Neural cell (in vitro differentiated cells): ENCODE data around the gene APOB.

Source experiments
- RAD21 ChIP-seq: fragments of 450-650 bp; conservative IDR thresholded peaks from 2 replicates; pipeline ENCODE4 v1.6.1; 2014; ENCODE audit warnings: antibody characterized with exemption, mild to moderate bottlenecking, moderate library complexity
- SMC3 ChIP-seq: fragments of 450-650 bp; conservative IDR thresholded peaks from 2 replicates; pipeline ENCODE4 v1.6.1; 2014; ENCODE audit warnings: antibody characterized with exemption, mild to moderate bottlenecking, moderate library complexity; ENCODE audit not compliant: poor library complexity
- TF ChIP-seq, protein P1 (sequence below): fragments of 450-650 bp; IDR thresholded peaks from 2 replicates; pipeline ENCODE4 v1.5.1; 2014; ENCODE audit warnings: antibody characterized with exemption, mild to moderate bottlenecking, moderate library complexity; ENCODE audit not compliant: poor library complexity, severe bottlenecking

DNA sequence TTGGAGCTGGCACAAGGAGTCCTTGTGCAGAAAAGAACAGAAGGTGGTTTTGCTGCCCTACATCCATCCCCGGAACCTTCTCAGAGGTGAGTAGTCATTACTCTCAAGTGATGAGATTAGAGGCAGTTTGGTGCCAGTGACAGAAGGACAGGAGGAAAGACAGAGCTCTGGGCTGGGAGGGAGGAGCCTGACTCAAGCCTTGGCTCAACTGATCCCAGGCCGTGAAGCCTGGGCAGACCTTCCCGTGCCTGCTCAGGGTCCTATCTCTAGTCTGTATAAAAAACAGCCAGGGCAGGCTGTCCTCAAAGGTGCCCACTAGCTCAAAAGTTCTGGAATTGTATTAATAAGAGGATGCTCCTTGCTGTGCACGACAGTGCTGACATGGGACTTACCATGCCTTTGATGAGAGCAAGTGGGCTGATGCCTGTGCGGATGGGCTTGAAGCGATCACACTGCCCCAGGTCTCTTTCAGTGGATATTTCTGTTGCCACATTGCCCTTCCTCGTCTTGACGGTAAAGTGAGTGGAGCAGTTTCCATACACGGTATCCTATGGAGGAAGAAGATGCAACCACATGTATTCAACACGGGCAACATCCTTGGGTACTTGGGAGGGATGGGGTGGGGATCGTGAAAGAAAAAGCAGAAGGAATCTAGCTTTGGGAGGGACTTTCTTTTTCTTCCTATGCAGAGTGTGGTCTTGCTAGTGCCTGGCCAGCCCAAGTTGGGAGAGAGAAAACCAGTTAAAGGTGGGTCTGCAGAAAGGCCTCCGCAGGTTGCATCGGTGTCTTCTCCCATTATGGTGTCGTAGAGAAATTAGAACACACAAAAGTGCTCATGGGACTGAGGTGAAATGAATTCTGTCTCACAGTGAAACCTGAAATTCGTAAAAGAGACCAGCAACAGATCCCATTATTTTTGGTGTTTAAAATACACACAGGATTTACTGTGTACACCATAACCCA, 6.9 kb downstream of the APOB start:
- no peak for TF ChIP-seq RAD21
- TF ChIP-seq, protein P1, sequence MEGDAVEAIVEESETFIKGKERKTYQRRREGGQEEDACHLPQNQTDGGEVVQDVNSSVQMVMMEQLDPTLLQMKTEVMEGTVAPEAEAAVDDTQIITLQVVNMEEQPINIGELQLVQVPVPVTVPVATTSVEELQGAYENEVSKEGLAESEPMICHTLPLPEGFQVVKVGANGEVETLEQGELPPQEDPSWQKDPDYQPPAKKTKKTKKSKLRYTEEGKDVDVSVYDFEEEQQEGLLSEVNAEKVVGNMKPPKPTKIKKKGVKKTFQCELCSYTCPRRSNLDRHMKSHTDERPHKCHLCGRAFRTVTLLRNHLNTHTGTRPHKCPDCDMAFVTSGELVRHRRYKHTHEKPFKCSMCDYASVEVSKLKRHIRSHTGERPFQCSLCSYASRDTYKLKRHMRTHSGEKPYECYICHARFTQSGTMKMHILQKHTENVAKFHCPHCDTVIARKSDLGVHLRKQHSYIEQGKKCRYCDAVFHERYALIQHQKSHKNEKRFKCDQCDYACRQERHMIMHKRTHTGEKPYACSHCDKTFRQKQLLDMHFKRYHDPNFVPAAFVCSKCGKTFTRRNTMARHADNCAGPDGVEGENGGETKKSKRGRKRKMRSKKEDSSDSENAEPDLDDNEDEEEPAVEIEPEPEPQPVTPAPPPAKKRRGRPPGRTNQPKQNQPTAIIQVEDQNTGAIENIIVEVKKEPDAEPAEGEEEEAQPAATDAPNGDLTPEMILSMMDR = no peak
- TF ChIP-seq SMC3 = no peak
